GM23338 (cell line): ENCODE results near the gene CHD5.

Experiments
- CTCF ChIP-seq, 2 experiments: fragments of 200-600 bp in 1 of 2; sonication (generic) in 1 of 2; conservative IDR thresholded peaks; 2 replicates each; pipeline versions ENCODE4 v1.5.1 to v1.6.1; 2016 to 2017; ENCODE audit warnings: antibody characterized with exemption in 2 of 2, low read depth in 2 of 2, mild to moderate bottlenecking in 2 of 2, moderate library complexity in 1 of 2
- EZH2phosphoT487 ChIP-seq: fragments of 200-600 bp; sonication (generic); IDR thresholded peaks from one replicate; pipeline ENCODE4 v1.8.1; 2018; ENCODE audit warnings: antibody characterized with exemption; ENCODE audit not compliant: unreplicated experiment
- JUNB ChIP-seq: IDR thresholded peaks from one replicate; pipeline ENCODE4 v1.6.1; 2016; ENCODE audit warnings: antibody characterized with exemption; ENCODE audit not compliant: unreplicated experiment
- POLR2AphosphoS5 ChIP-seq: IDR thresholded peaks from 2 replicates; pipeline ENCODE4 v1.6.1; 2016; ENCODE audit warnings: antibody characterized with exemption, low read depth

- TF ChIP-seq EZH2phosphoT487 (no peak), CTCF (conservative IDR thresholded peaks at IDR 0.05; ENCODE audit: low read depth in 2 of 2) (no peak), POLR2AphosphoS5 (no peak), JUNB (no peak)
Measured at GRCh38 chr1:6056572-6056948, 123.6 kb downstream of the CHD5 start.
